Stimulated activated CD4-positive, alpha-beta T cell treated with anti-CD3 and anti-CD28 coated beads, Interleukin-4, amount 100 ng/mL, for 24 hours (primary cell): Measurements from ENCODE around the gene MRPL9.

ENCODE experiments used
- DNase-seq: peaks from one replicate; pipeline ENCODE4 v3.0.0-alpha.2; 2020

MRPL9 gene

GRCh38 chr1:151729157-151729965 is 33.9 kb downstream of the MRPL9 start:
- no peak for DNase-seq

GRCh38 chr1:151728151-151729054 is 34.9 kb downstream of the MRPL9 start:
- no peak for DNase-seq

GRCh38 chr1:151723726-151724370 is 39.4 kb downstream of the MRPL9 start:
- no peak for DNase-seq

- no peak for DNase-seq
Observed at GRCh38 chr1:151721788-151722510, 41.3 kb downstream of the MRPL9 start.

- DNase-seq: peak; percentile 23
Observed at GRCh38 chr1:151720974-151721787, 42.1 kb downstream of the MRPL9 start, which contains the start of gene RIIAD1. TSS of gene RIIAD1 (plus strand) at chr1:151721522. CDS start at chr1:151721537, 15 bp downstream.

GRCh38 chr1:151720554-151720953 is 42.7 kb downstream of the MRPL9 start:
- DNase-seq: no peak

- DNase-seq: no peak
Observed at GRCh38 chr1:151720125-151720524, 43.2 kb downstream of the MRPL9 start.

GRCh38 chr1:151718666-151719065 is 44.6 kb downstream of the MRPL9 start:
- no peak for DNase-seq

GRCh38 chr1:151718011-151718431 is 45.3 kb downstream of the MRPL9 start:
- no peak for DNase-seq

GRCh38 chr1:151716771-151717631 is 46.3 kb downstream of the MRPL9 start, which contains the start of gene CELF3:
TSS of gene CELF3 (minus strand) at chr1:151716803. CDS start at chr1:151716020, 783 bp downstream.
- DNase-seq: no peak

GRCh38 chr1:151716405-151716762 is 46.9 kb downstream of the MRPL9 start:
- DNase-seq: no peak

GRCh38 chr1:151715726-151716404 is 47.4 kb downstream of the MRPL9 start:
- DNase-seq: no peak

- DNase-seq: no peak
Observed at GRCh38 chr1:151714820-151715725, 48.2 kb downstream of the MRPL9 start.

GRCh38 chr1:151713874-151714273 is 49.4 kb downstream of the MRPL9 start:
- DNase-seq: no peak

- no peak for DNase-seq
Observed at GRCh38 chr1:151713044-151713443, 50.3 kb downstream of the MRPL9 start.

GRCh38 chr1:151711951-151712350 is 51.3 kb downstream of the MRPL9 start:
- no peak for DNase-seq

GRCh38 chr1:151711044-151711800 is 52.1 kb downstream of the MRPL9 start:
- no peak for DNase-seq
